GM19324 (cell line): ENCODE data around the gene ARHGAP31.
"Not testable (repeated sequence)": the region's sequence is repeated elsewhere in the genome, so short reads cannot be mapped to it uniquely, and the experiment has no call there.

Experiments used
- ATAC-seq: cut with Tn5 transposase; IDR thresholded peaks from one replicate; pipeline ENCODE4 v1.9.1; 2021; ENCODE audit warnings: mild to moderate bottlenecking, moderate library complexity; ENCODE audit not compliant: unreplicated experiment, low FRiP score

Gene ARHGAP31

DNA sequence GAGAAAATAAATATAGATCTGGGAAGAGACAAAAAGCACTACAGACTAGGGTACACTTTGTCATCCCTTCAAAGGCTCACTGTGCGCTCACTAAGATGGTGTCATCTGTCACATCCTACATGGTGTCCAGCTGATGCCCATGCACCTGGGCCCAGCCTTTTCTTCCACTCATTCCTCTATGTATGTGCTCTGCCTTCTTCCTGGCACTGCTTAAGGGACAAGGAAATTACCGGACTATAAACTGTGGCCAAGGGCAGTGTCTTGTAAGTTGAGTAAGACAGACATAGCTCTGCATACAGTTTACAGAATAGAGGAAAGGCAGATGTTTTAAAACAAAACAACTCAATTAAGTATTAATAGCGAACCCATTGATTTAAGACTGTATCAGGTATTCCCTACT lies 52.9 kb downstream of the ARHGAP31 start:
- ATAC-seq = no peak

DNA sequence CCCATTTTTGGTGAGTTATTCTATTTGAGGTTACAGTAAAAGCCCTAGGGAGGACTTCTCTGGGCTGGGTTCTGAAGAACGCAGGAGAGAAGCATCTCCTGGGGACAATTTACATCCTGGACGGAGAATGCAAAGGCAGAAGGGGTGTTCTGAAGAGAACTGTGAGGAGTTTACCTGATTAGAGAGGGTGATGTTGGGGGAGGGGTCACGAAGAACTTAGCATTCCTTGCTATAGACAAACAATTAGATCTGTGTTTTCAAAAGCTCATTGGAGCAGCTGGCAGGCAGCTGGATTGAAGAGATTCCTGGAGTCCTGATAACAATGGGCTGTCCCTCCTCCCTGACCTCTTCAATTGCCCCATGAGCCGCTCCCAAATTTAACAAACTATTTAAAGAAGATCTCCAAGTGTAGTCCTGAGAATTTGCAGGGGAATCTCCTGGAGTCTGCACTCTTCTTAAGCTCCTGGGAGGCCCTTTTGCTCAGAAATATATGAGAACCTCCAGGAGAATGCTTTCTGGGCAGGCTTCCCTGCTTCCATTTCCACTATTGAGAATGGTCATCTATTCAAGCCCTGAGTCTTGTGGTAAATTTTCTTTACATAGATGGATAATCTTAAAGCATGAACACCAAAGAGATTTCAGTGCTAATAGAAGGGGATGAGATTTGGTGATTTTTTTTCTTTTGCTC lies 55.3 kb downstream of the ARHGAP31 start:
- ATAC-seq = no peak

DNA sequence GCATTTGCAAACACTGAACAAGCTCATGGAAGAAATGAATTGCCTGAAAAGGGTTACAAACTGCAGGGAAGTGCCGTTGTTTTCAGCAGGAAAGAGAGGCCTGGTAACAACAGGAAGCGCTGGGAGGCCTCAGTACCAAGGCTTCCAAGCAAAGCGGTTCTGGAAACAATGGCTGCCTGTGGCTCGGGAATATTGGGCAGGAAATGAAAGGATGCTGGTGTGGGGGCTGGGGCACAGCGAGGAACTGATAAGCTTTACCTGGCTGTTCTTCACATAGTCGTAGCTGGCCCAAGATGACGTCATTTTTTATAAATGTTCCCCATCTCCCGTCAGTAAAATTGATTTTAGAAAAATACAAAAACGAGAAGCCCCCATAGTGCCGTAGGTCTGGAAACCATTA lies 55.9 kb downstream of the ARHGAP31 start:
- no peak for ATAC-seq

DNA sequence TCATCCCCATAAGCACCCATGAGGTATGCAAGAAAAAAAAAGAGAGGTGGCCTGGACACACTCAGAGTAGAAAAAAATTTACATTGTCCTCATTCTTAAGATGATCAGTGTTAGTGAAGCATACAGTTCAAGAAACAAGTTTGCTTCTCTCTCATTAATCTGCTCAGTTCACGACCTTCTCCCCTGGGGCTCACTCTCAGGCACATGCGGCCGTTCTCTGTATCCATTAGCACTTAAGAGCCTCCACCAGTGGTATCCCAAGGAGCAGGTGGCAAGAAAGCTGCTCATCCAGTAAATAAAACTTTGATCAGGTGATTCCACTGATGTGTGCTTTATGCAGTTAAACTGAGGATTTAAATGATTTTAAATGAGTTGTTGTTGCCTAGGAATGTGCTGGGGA lies 57.4 kb downstream of the ARHGAP31 start:
- ATAC-seq = no peak

DNA sequence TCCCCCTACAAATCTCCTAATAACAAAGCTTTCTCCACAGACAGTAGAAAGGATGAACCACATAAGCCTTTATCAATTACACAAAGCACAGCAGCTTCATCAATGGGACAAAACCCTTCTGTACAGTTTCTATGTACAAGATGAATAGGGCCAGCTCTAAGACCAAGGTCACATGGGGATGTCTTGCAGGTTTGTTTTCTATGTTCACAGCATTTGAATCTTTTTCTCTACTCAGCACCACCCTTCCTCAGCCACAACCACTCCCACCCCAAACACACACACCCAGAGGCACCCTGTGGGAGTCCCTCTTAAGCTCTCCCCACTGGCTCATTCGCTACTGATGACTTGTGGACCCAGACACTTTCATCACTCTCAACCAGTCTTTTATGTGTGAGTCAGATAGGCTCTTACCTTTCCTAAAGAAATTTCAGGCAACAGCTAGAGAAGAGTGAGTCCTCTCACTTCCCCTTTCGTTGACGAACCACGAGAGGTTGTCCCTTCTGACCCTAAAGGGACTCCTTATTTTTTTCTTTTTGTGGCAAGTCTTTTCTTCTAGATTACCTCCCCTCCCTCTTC lies 57.9 kb downstream of the ARHGAP31 start:
- ATAC-seq = peak; percentile 87

DNA sequence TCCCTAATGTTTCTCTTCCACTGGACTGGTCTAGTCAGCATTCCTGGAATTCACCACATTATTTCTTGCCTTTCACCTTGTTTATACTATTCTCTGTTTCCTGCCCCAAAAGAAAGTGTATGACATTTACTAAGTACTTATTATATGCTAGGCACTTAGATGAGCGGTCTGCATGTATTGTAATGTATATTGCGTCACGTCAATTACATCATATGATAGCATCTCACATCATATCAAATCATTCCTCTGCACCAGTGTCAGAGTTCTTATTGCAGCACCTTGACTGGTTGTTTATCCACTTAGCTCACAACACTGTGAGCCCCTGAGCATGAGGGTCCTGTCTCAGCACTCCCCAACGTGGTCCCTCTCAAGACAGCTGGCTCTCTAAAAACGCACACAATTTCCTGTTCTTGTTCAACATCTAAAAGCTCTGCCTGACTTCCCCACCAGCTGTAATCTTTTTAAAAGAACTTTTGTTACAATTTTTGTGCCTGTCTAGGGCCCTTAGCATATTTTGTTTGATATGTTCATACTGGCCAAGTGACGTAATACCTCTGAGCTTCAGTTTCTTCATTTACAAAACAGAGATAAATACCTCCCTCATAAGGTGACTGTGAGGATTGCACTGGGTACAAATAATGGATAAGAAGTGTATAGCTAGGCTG lies 58.8 kb downstream of the ARHGAP31 start:
- ATAC-seq = no peak

DNA sequence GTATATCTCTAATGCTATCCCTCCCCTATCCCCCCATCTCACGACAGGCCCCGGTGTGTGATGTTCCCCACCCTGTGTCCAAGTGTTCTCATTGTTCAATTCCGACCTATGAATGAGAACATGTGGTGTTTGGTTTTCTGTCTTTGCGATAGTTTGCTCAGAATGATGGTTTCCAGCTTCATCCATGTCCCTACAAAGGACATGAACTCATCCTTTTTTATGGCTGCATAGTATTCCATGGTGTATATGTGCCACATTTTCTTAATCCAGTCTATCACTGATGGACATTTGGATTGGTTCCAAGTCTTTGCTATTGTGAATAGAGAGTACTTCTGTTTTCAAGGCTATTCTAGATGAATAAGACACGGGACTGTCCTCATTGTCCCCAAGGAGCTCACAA lies 61.4 kb downstream of the ARHGAP31 start:
- not testable (repeated sequence) for ATAC-seq

DNA sequence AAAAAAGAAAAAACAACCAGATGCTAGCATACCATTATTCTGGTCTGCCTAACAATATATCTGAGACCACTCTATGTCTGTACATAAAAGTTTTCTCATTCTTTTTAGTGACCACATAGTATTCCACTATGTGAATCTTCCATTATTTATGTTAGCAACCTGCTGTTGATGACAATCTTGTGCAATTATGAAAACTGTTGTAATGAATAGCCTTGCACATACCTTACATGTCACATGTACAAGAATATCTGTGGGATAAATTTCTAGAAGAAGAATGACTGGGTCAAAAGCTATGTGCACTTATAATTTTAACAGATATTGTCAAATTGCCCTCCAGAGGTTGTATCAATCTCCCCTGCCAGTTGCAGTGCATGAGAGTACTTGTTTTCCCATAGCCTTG lies 62.5 kb downstream of the ARHGAP31 start:
- ATAC-seq = no peak

DNA sequence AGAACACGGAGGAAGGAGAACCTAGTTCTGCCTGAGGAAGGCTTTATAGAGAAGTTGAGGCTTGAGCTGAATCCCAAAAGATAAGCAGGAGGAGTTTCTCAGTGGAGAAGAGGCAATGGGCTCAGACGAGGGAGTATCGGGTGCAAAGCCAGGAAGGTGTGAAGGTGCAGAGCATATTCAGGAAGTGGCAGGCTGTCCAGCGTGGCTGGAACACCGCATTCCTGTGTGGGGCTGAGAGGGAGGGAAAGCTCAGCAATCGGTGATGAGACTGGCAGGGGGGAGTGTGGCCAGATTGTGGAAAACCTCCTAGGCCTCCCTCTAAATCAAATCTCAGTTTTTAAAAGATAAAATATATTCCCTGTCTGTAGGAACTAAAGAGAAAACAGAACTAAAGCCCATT lies 63.0 kb downstream of the ARHGAP31 start:
- ATAC-seq = no peak

DNA sequence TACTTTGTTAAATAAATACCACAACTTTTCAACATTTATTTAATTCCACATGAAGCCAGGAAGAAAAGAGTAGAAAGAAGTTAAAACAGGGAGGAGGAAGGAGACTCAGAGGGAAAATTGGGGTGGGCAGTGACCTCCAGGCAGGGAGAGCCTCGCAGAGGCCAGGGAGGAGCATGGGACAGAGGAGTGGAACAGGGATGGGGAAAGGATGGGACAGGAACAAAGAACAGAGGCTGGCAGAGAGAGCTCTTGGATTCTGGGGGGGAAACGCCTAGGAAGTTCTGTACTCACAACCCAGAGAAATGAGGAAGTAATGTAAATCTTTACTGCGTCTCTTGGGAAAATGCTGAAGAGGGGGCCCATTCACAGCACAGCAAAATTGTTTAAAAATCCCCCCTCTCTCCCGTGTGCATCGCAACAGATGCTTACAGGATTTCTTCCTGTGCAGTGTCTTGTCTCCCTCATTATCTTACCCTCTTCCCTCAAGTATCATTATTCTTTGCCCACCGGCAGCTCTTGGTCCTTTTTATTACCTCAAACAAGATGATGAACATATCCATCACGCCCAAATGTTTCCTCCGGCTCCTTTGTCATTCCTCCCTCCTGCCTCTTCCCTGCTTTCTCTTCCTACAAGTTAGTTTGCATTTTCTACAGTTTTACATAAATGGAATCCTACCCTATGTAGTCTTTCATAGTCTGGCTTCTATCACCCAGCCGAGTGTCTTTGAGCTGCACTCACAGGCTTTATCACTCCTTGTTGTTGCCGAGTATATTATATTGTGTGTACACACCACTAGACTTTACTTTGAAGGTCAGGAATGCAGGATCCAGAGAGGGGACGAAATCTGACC lies 65.5 kb downstream of the ARHGAP31 start:
- ATAC-seq = no peak

DNA sequence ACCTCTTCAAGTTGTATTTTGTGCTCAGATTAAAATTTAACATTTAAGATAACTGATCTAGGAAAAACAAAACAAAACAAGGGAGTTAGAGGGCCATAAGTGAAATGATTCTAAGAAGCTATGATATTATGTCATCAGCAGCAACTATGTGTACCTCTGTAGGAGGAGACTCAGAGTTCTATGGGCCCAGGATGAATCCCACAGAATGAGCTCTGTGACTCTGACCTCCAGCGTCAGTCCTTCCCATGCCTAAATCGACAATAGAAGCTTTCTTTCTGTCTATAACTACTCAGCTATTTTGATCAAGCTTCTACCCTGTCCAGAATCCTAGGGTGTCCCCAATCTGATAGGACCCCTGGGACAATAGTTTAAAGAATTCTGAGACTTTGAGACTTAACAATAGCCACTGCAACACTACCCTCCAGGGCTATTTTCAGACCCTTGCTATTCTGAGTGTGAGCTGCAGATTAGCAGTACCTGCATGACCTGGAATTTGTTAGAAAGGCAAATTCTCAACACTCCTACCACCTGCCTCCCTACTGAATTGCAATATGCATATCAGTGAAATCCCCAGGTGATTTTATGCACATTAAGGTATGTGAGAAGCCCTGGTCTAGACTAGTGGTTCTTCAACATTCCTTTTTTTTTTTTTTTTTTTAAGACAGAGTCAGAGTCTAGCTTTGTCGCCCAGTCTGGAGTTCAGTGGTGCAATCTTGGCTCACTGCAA lies 66.7 kb downstream of the ARHGAP31 start:
- no peak for ATAC-seq

DNA sequence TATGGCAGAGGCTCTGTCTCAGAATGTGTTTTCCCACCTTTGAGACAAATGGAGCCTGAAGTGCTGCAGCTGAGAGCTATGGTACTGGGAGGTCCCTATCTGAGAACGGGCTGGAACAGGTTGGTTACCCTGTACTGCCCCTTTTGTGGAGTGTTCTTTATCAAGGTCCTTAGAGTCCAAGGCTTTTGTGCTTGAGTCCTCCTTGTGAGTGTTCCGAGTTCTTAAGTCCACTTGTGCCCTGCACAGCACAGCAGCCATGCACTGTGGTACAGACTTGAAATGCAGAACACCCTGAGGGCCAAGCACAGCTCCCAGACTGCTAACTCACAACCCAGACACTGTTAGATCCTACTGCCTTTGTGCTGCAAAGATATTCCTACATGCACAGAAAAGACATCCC lies 67.8 kb downstream of the ARHGAP31 start:
- no peak for ATAC-seq

DNA sequence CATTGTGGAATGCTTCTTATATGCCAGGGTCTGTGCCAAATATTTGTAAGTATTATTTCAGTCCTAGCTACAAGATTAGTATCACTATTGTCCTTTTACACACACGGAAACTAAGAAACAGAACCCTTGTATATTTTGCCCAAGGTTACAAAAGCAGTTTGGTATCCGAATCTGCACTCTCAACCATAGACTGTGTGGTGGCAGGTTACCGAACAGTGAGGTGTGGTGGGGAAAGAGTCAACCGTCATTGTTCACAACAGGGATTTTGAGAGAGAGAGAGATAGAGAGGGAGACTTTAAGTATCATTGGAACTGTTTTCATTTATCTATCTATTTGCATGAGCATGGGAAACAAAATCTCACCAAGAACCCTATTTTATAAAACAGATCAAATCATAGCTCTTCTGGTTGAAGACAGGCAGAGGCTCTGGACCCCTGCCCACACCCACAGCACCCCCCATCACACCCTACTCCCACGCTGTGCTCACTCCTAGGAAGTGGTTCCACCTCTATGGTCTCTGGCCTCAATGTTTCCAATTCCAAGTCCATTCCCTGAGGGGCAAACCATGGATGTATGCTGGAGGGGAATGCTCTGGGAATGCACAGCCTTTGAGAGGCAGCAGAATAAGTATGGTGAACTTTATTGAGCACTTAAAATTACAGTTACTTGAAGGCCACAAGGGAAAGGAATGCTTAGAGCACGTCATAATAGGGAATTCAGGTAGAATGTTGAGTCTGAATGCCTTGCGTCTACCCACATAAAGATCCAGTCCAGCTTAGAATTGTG lies 69.0 kb downstream of the ARHGAP31 start:
- no peak for ATAC-seq

DNA sequence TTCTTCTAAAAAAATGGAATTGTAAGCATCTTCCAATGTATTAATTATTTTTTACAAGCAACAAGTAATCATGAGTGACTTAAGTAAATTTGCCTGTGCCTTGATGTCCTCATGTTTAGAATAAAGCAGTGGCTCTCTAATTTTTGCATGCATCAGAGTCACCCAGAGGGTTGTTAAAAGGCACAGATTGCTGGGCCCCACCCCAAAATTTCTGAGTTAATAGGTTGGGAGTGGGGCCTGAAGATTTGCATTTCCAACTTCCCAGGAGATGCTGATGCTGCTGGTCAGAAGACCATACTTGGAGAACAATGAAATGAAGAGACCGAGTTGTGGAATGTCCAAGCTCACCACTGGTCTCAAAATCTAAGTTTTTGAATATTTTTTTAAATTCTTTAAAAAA lies 70.2 kb downstream of the ARHGAP31 start:
- no peak for ATAC-seq

DNA sequence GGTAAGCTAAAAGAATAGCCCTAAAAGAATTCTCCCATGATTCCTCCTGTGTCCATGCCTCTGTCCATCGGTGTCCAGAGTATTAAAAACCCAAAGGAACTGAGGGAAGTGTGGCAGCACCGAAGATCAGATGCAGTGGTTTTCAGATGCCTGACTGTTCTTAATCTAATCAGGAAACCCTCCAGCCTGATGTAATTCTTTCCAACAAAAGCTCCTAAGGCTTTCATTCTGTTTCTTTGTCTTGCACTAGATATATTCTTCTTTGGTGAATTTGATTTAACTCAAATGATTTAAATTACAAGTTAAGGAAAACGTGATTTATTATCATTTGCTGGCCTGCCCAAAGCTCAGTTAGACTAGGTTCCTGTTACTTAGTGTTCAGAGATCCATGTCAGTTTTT lies 71.2 kb downstream of the ARHGAP31 start:
- no peak for ATAC-seq

DNA sequence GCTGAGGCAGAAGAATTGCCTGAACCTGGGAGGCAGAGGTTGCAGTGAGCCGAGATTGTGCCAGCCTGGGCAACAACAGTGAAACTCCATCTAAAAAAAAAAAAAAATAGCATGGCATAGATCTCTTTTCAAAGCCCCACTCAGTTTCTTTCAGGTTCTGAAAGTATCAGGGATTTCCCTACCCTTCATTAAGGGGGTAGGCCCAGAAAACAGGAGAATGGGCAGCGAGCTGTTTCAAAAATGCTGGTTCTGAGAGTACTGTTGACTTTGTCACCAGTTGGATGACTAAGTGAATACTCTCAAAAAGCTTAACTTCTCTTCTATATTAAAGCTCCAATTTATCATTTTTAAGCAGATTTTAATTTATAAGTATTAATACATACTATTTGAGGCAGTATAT lies 72.8 kb downstream of the ARHGAP31 start:
- ATAC-seq = no peak

DNA sequence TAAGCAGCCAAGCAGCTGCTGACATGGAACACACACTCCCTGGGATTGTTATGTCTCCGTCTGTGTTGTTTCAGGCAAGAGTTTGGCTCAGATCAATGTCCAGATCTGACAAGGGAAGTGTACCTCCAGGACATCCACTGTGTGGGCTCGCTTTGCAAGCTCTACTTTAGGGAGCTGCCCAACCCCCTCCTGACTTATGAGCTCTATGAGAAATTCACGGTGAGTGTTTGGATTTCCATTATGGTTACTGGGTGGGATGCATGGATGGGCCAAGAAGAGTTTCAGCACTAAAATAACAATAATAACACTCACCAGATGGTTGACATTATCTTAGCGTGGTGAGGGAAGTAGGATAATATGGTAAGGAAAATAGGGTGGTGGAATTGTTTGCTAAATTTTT lies 74.1 kb downstream of the ARHGAP31 start:
- ATAC-seq = no peak

DNA sequence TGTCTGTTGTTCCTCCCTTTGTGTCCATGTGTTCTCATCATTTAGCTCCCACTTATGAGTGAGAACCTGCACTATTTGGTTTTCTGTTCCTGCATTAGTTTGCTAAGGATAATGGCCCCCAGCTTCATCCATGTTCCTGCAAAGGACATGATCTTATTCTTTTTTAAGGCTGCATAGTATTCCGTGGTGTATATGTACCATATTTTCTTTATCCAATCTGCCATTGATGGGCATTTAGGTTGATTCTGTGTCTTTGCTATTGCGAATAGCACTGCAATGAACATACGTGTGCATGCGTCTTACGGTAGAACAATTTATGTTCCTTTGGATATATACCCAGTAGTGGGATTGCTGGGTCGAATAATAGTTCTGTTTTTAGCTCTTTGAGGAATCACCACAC lies 77.6 kb downstream of the ARHGAP31 start:
- ATAC-seq = not testable (repeated sequence)

DNA sequence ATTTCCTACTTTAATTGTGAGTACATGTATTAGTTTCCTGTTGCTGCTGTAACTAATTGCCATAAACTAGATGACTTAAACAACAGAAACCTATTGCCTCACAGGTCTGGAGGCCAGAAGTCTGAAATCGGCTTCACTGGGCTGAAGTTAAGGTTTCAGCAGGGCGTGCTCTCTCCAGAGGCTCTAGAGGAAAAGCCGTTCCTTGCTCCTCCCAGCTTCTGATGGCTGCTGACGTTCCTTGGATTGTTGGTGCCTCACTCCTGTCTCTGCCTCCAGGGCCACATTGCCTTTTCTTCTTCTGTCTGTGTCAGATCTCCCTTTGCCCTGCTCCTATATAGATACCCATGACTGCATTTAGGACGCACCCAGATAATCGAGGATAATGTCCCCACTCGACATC lies 80.9 kb downstream of the ARHGAP31 start:
- ATAC-seq = no peak

DNA sequence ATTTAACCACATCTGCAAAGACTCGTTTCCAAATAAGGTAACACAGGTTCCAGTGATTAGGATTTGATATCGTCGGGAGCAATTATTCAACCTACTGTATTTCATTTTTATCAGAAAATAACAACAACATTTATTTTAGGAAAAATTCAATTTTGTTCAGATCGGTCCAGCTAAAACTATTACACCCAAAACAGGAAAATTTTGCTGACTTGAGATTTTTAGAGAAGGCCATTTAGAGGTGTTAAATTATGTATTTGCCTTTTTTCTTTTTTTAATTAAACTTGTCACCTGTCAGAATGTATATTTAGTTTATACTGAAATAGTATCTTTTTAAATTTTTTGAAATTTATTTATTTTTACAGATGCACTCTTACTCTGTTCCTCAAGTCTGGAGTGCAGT lies 81.3 kb downstream of the ARHGAP31 start:
- no peak for ATAC-seq
